Gastroesophageal sphincter (tissue), 3 donors: ENCODE results near the gene PSMC4.

Experiments used
- CTCF ChIP-seq, 4 experiments: fragments of 200-600 bp in 2 of 4; fragments of 450-650 bp in 2 of 4; sonication (generic) in 1 of 4; IDR thresholded peaks; one replicate each; pipeline ENCODE4 v1.5.1; 2017 to 2019; ENCODE audit warnings: antibody characterized with exemption in 4 of 4, mild to moderate bottlenecking in 2 of 4, moderate library complexity in 2 of 4
- POLR2A ChIP-seq, 2 donors: fragments of 450-650 bp; IDR thresholded peaks; one replicate each; pipeline ENCODE4 v1.6.1; 2017; ENCODE audit warnings: antibody characterized with exemption in 2 of 2, mild to moderate bottlenecking in 2 of 2, moderate library complexity in 1 of 2

- TF ChIP-seq CTCF (IDR thresholded peaks at IDR 0.05) (no peak), POLR2A (IDR thresholded peaks at IDR 0.05) (no peak)
Observed at GRCh38 chr19:39987596-39987995, 16.6 kb downstream of the PSMC4 start.
